Measurements from ENCODE around the gene ABO. TPM values are rescaled to one million over a fixed set of nuclear protein-coding genes. Genes with fewer than 3 reads are reported as not detected.

ABO gene
- total RNA-seq, 4 donors from 2014 or later = 0.85 to 3.2 (median 1.6) TPM

- no peak for TF ChIP-seq CTCF (IDR thresholded peaks at IDR 0.05; ENCODE audit: low read depth)
Observed at GRCh38 chr9:133246562-133246961, 28.4 kb downstream of the ABO start.

- TF ChIP-seq CTCF (IDR thresholded peaks at IDR 0.05; ENCODE audit: low read depth) = no peak
Observed at GRCh38 chr9:133242991-133243390, 32.0 kb downstream of the ABO start.

GRCh38 chr9:133242241-133242640 is 32.8 kb downstream of the ABO start:
- no peak for TF ChIP-seq CTCF (IDR thresholded peaks at IDR 0.05; ENCODE audit: low read depth)

- TF ChIP-seq CTCF (IDR thresholded peaks at IDR 0.05; ENCODE audit: low read depth) = no peak
Observed at GRCh38 chr9:133239533-133240090, 35.4 kb downstream of the ABO start.

GRCh38 chr9:133238851-133239532 is 36.0 kb downstream of the ABO start:
- no peak for TF ChIP-seq CTCF (IDR thresholded peaks at IDR 0.05; ENCODE audit: low read depth)

GRCh38 chr9:133238272-133238850 is 36.6 kb downstream of the ABO start:
- TF ChIP-seq CTCF (IDR thresholded peaks at IDR 0.05; ENCODE audit: low read depth) = no peak

GRCh38 chr9:133237035-133237731 is 37.8 kb downstream of the ABO start:
- no peak for TF ChIP-seq CTCF (IDR thresholded peaks at IDR 0.05; ENCODE audit: low read depth)

Measured in subcutaneous adipose tissue (tissue), 4 donors.